ENCODE measurements around the gene IZUMO2.

IZUMO2 gene

GRCh38 chr19:50162988-50163387 is at the start of gene IZUMO2:
Gene IZUMO2, minus strand, starts transcription at chr19:50163281. Its CDS starts 87 bp downstream, at chr19:50163194.
- H3K4me1 ChIP-seq, result no peaks in the 10 kb centered on the region
- H3K9me3 ChIP-seq, result no peaks in the 10 kb centered on the region
- in situ Hi-C loops (cut with MboI; ENCODE audit: low sequenced_read_pairs), result no loop called here
- no peaks in the 10 kb centered on the region for H3K27me3 ChIP-seq (ENCODE audit: low read depth)
- no peaks in the 10 kb centered on the region for H3K36me3 ChIP-seq (replicated peaks)
- DNase-seq (ENCODE audit: low spot score in 2 of 2), result no peak
- no peak within 1 kb of the TSS for H3K4me3 ChIP-seq

- Histone ChIP-seq H3K4me3 (no peak overlapping the region), H3K36me3 (replicated peaks) (no peaks in the 10 kb centered on the region), H3K9me3 (no peaks in the 10 kb centered on the region; the same call in 1 of the 2 replicates), H3K27me3 (ENCODE audit: low read depth) (no peaks in the 10 kb centered on the region), H3K4me1 (no peaks in the 10 kb centered on the region)
- in situ Hi-C loops (cut with MboI; ENCODE audit: low sequenced_read_pairs), result no loop called here
- no peak for DNase-seq (ENCODE audit: low spot score in 2 of 2)
Measured at GRCh38 chr19:50210425-50210824, 47.3 kb upstream of the IZUMO2 start.

GRCh38 chr19:50209131-50209530 is 46.0 kb upstream of the IZUMO2 start:
- Histone ChIP-seq H3K27me3 (ENCODE audit: low read depth) (no peaks in the 10 kb centered on the region), H3K4me1 (no peaks in the 10 kb centered on the region), H3K36me3 (replicated peaks) (no peaks in the 10 kb centered on the region), H3K4me3 (no peak overlapping the region), H3K9me3 (no peaks in the 10 kb centered on the region; the same call in 1 of the 2 replicates)
- DNase-seq (ENCODE audit: low spot score in 2 of 2), result no peak
- in situ Hi-C loops (cut with MboI; ENCODE audit: low sequenced_read_pairs), result no loop called here

GRCh38 chr19:50207730-50208129 is 44.6 kb upstream of the IZUMO2 start:
- Histone ChIP-seq H3K9me3 (no peaks in the 10 kb centered on the region; the same call in 1 of the 2 replicates), H3K27me3 (ENCODE audit: low read depth) (no peaks in the 10 kb centered on the region)
- in situ Hi-C loops (cut with MboI; ENCODE audit: low sequenced_read_pairs), result no loop called here

GRCh38 chr19:50206191-50206590 is 43.1 kb upstream of the IZUMO2 start:
- Histone ChIP-seq H3K4me1 (no peaks in the 10 kb centered on the region), H3K4me3 (no peak overlapping the region), H3K27me3 (ENCODE audit: low read depth) (no peaks in the 10 kb centered on the region), H3K9me3 (no peaks in the 10 kb centered on the region), H3K36me3 (replicated peaks) (no peaks in the 10 kb centered on the region)
- in situ Hi-C loops (cut with MboI; ENCODE audit: low sequenced_read_pairs), result no loop called here
- no peak for DNase-seq (ENCODE audit: low spot score in 2 of 2)

More at GRCh38 chr19:50207730-50208129, 44.6 kb upstream of the IZUMO2 start:
- Histone ChIP-seq H3K4me1 (no peaks in the 10 kb centered on the region), H3K36me3 (replicated peaks) (no peaks in the 10 kb centered on the region), H3K4me3 (no peak overlapping the region)
- no peak for DNase-seq (ENCODE audit: low spot score in 2 of 2)

GRCh38 chr19:50205681-50206138 is 42.6 kb upstream of the IZUMO2 start:
- H3K36me3 ChIP-seq (replicated peaks), result no peaks in the 10 kb centered on the region
- DNase-seq (ENCODE audit: low spot score in 2 of 2), result no peak
- in situ Hi-C loops (cut with MboI; ENCODE audit: low sequenced_read_pairs), result no loop called here
- H3K4me1 ChIP-seq, result no peaks in the 10 kb centered on the region
- no peaks in the 10 kb centered on the region for H3K9me3 ChIP-seq
- no peak overlapping the region for H3K4me3 ChIP-seq
- no peaks in the 10 kb centered on the region for H3K27me3 ChIP-seq (ENCODE audit: low read depth)

GRCh38 chr19:50204811-50205675 is 42.0 kb upstream of the IZUMO2 start:
- peak in 1 of 2 experiments; percentile 15 for DNase-seq (ENCODE audit: low spot score in 2 of 2)
- Histone ChIP-seq H3K4me3 (no peak overlapping the region), H3K27me3 (ENCODE audit: low read depth) (no peaks in the 10 kb centered on the region), H3K9me3 (no peaks in the 10 kb centered on the region), H3K4me1 (no peaks in the 10 kb centered on the region), H3K36me3 (replicated peaks) (no peaks in the 10 kb centered on the region)
- in situ Hi-C loops (cut with MboI; ENCODE audit: low sequenced_read_pairs), result no loop called here

- H3K4me1 ChIP-seq, result no peaks in the 10 kb centered on the region
- H3K4me3 ChIP-seq, result no peak overlapping the region
- DNase-seq (ENCODE audit: low spot score in 2 of 2), result no peak
- no peaks in the 10 kb centered on the region for H3K9me3 ChIP-seq
- H3K36me3 ChIP-seq (replicated peaks), result no peaks in the 10 kb centered on the region
- in situ Hi-C loops (cut with MboI; ENCODE audit: low sequenced_read_pairs), result no loop called here
- H3K27me3 ChIP-seq (ENCODE audit: low read depth), result no peaks in the 10 kb centered on the region
Measured at GRCh38 chr19:50204081-50204428, 41.0 kb upstream of the IZUMO2 start.

GRCh38 chr19:50203281-50204080 is 40.4 kb upstream of the IZUMO2 start, which contains the start of gene MYH14:
Gene MYH14, plus strand, starts transcription at chr19:50203622. Its CDS starts 6,744 bp downstream, at chr19:50210366.
- DNase-seq (ENCODE audit: low spot score in 2 of 2), result peak in 1 of 2 experiments; percentile 42
- Histone ChIP-seq H3K4me3 (no peak within 1 kb of the TSS), H3K9me3 (no peaks in the 10 kb centered on the region), H3K27me3 (ENCODE audit: low read depth) (no peaks in the 10 kb centered on the region), H3K36me3 (replicated peaks) (no peaks in the 10 kb centered on the region), H3K4me1 (no peaks in the 10 kb centered on the region)
- in situ Hi-C loops (cut with MboI; ENCODE audit: low sequenced_read_pairs), result no loop called here

- no peak overlapping the region for H3K4me3 ChIP-seq
- no peak for DNase-seq (ENCODE audit: low spot score in 2 of 2)
- H3K27me3 ChIP-seq (ENCODE audit: low read depth), result no peaks in the 10 kb centered on the region
- in situ Hi-C loops (cut with MboI; ENCODE audit: low sequenced_read_pairs), result no loop called here
- H3K9me3 ChIP-seq, result no peaks in the 10 kb centered on the region
- H3K36me3 ChIP-seq (replicated peaks), result no peaks in the 10 kb centered on the region
- H3K4me1 ChIP-seq, result no peaks in the 10 kb centered on the region
Measured at GRCh38 chr19:50202962-50203280, 39.8 kb upstream of the IZUMO2 start.

- Histone ChIP-seq H3K27me3 (ENCODE audit: low read depth) (no peaks in the 10 kb centered on the region), H3K36me3 (replicated peaks) (no peaks in the 10 kb centered on the region), H3K9me3 (no peaks in the 10 kb centered on the region), H3K4me3 (no peak overlapping the region), H3K4me1 (no peaks in the 10 kb centered on the region)
- in situ Hi-C loops (cut with MboI; ENCODE audit: low sequenced_read_pairs), result no loop called here
- no peak for DNase-seq (ENCODE audit: low spot score in 2 of 2)
Measured at GRCh38 chr19:50202386-50202785, 39.3 kb upstream of the IZUMO2 start.

- H3K4me3 ChIP-seq, result no peak overlapping the region
- no peaks in the 10 kb centered on the region for H3K36me3 ChIP-seq (replicated peaks)
- in situ Hi-C loops (cut with MboI; ENCODE audit: low sequenced_read_pairs), result no loop called here
- no peaks in the 10 kb centered on the region for H3K4me1 ChIP-seq
- H3K27me3 ChIP-seq (ENCODE audit: low read depth), result no peaks in the 10 kb centered on the region
- no peaks in the 10 kb centered on the region for H3K9me3 ChIP-seq
- DNase-seq (ENCODE audit: low spot score in 2 of 2), result no peak
Measured at GRCh38 chr19:50199259-50199555, 36.1 kb upstream of the IZUMO2 start.

- in situ Hi-C loops (cut with MboI; ENCODE audit: low sequenced_read_pairs), result no loop called here
- Histone ChIP-seq H3K4me3 (no peak overlapping the region), H3K27me3 (ENCODE audit: low read depth) (no peaks in the 10 kb centered on the region), H3K4me1 (no peaks in the 10 kb centered on the region), H3K9me3 (no peaks in the 10 kb centered on the region), H3K36me3 (replicated peaks) (no peaks in the 10 kb centered on the region)
- no peak for DNase-seq (ENCODE audit: low spot score in 2 of 2)
Measured at GRCh38 chr19:50198431-50199258, 35.6 kb upstream of the IZUMO2 start.
